HG02759 (cell line): ENCODE measurements around the gene GPATCH2L.

Experiments
- ATAC-seq: cut with Tn5 transposase; IDR thresholded peaks from one replicate; pipeline ENCODE4 v1.9.1; 2021; ENCODE audit warnings: mild to moderate bottlenecking, moderate library complexity; ENCODE audit not compliant: unreplicated experiment

GPATCH2L gene

DNA sequence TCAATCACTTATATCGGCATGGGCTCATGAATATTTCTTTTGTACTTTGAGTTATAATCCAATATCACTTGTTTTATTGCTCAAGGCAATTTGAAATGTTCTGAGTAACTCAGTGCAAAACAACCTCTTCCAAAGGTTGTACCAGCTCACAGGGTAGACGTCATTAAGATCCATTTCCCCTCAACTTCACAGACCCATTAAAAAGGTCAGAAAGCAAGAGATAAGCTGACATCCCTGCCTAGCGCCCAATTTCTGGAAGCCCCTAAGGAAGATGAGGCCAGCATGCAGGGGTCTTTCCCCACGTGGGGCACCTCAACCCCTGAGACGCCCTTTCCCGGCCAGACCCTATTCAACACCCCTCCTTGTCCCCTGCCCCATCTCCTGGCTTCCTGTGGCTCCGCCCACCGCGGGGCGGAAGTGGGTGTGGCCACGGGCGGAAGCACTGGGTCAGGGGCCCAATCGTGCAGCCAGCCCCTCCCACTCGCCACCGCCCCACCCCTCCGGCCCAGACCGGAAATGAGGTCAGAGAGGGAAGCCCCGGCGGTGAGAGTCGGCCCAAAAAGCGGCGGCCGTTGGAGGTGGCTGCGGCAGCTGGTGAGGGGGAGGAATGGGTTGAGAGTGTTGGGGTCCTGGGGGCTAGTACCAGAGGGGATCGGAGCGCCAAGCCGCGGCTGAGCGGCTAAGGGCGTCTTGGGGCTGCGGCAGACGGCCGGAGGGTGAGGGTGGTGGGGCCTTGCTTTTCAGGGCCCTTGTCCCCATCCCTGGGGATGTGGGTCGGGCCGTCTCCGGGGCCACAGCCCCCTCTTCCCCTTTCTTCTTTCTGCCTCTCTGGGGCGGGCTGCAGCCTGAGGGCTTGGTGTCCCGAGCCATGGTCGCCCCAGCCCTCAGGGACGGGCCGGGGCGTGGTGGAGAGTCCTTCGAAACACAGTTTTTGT, at the start of gene GPATCH2L:
Gene GPATCH2L (plus strand): TSS at position 525 of the 935 bp plus-strand sequence. CDS start 2,442 bp downstream, outside the sequence.
- peak; percentile 94 for ATAC-seq

DNA sequence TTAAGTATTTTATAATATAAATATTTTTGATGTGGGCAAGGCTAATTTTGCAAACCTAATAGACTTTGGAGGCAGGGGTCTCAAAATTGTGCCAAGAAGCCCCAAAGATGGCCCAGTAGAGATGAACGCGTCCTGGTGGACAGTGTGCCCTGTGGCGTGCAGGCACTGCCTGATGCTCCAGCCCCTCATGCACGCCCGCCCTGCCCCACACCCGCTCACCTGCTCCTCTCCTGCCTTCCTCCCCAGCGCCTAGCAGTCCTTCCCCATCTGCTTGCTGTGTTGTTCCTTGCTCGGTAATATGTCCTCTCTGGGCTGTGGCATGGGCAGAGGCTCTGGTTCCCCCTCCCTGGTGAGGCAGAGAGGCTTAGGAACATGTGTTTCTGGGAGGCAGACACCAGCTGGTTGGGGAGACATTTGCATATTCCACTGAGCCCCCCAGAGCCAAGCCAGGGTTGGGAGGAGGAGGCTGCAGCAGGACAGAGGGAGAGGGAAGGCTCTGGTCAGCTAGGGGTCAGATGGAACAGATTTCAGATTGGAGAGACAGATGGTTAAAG, 46.8 kb upstream of the GPATCH2L start:
- no peak for ATAC-seq

DNA sequence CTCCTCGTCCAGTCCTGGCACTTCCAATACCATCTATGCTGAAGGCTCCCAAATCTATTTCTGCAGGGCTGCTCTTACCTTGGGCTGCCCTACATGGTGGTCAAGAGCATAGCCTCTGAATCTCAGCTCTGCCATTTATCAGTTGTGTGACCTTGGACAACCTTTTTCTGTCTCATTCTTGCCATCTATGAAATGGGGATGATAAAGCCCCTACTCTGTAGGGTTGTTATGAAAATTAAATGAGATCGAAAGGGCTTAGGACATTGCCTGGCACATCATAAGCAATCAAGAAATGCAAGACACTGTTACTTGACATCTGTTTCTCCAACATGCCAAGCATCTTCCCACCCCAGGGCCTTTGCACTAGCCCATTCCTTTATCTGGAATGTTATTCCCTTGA, 45.5 kb upstream of the GPATCH2L start:
- ATAC-seq, result no peak

DNA sequence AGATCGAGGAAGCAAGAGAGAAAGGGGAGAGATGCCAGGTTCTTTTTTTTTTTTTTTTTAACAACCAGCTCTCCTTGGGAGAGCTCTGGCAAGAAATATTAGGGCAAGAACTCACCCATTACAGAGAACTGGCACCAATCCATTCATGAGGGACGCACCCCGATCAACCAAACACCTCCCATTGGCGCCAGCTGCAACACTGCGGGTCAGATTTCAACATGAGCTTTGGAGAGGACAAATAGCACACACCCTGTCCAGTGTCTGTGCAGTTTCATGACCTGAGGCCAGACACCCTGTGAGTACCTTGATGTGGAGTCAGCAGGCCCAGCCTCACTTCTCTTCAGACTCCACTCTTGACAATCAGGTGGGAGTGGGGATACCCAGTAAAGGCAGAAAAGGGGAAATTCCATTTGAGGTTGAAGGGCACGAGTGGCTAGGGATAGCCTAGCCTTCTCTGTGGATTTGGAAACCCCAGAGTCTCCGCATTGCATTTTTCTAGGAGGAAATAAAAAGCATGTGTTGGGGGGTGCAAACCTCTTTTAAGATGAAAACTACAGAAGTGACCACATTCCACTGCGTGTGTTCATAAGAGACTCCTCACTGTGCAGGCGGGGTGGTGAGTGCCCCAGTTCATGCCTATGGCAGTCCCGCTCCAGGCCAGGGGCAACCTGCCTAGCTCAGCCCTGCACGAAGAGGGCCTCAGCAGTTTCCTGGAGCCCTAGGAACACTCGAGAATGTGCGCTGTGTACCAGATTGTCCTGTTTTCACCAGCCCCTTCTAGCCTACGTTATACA, 42.4 kb upstream of the GPATCH2L start:
- no peak for ATAC-seq

DNA sequence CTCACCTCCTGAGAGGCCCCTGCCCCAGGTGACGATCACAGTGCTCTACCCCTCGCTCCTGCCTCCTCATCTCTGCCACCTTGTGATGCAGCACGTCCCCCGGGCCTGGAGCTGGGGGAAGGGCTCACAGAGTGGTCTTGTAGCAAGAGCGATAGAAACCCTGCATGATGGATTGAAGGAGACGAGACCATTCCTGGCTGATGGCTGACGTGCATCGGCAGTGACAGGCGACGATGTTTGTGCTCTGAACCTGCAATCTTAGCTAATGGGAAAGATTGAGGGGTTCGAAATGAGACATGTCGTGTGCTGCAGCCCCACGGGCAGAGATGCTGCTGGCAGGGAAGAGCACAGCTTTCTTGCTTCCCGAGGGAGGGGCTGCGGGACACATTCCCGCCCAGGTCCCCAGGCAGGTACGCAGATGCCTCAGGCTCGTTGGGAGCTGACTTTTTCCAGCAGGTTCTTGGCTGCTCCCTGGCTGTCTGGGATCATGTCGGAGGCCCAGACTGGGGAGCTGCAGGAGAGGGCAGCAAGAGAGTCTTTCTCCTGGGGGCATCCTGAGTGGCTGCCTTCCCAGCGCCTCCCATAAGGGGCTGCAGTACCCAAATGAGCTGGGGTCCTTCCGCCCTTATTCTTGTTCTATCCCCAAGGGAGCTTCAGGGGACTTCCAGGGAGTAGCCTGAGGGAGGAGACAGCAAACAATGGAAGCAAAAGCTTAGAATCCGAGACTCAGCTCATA, 38.7 kb upstream of the GPATCH2L start:
- no peak for ATAC-seq

DNA sequence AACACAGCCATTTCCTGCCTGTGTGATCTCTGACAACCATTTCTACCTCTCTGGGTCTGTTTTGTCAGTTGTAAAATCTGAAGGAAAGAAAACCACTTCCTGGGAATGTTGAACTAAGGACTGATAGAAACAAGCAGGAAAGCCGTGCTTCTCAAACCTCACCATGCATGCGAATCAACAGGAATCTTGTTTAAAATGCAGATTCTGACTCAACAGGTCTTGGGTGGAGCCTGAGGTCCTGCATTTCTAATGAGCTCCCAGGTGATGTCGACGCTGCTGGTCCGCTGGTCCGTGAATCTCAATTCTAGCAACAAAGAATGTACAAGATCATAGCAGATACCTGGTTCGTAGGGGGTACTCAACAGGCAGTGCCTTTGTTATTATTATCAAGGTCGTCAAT, 38.0 kb upstream of the GPATCH2L start:
- no peak for ATAC-seq

DNA sequence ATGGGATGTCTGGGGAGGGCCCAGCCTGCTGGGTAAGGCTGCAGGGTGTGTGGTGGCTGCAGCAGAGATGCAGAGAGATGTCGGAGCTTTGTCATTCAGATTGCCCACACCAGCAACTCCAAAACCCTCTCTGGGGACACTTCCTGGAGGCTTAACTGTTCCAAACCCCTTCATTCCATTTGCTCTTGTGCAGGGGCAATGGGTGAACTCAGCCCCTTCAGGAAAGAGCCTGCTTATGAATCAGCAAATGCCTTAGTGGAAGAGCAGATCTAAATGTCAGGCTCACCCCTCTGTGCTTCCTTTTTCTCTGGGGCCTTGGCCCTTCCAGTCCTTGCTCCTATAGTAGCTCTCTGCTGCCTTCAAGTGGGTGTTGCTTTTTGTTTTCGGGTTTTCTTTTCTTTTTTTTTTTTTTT, 36.7 kb upstream of the GPATCH2L start:
- ATAC-seq, result no peak

DNA sequence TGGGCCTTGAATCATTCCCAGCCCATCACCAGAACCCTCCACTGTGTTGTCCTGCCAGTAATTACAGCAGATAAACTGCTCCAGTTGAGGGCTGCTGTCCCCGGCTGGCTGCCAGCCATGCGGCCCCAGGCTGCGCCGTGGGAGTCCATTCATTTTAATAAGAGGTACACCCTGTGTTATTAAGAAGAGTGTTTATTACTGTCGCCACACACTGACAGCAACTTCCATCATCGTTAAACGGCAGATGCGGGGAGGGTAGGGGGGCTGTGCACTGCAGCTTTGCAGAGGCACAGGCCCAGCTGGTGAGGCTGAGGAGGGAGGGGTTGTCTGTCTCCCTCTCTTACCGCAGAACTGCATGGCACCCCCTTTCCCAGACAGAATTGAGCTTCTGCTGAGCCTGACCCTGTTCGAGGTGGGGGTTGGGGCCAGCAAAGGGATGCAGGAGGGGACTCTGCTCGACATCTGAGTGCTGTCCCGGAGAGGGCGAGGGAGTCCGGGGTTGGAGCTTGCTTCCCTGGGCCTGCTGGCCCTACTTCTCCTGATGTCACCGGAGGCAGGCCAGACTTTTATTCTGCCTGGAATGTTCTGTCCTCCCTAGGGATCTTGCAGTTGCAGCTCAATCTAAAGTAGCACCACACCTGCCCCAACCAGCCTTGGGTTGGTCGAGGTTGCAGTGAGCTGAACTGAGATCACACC, 33.8 kb upstream of the GPATCH2L start:
- ATAC-seq, result no peak

DNA sequence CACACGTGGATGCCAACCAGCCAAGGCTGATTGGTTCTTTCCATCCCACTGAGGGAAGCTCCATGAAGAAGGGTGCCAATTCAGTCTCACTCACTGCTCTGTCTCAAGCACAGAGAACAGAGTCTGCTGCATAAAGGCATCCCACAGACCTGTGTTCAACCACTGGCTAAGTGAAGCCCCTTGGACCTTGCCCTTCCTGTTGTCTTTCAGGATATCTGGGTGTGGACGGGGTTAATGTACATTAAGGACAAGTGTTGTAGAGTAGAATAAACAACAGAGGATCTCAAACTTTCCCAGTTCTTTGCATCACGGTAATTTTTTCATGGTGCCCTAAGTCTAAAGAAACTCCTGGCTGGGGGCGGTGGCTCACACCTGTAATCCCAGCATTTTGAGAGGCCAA, 33.1 kb upstream of the GPATCH2L start:
- no peak for ATAC-seq

DNA sequence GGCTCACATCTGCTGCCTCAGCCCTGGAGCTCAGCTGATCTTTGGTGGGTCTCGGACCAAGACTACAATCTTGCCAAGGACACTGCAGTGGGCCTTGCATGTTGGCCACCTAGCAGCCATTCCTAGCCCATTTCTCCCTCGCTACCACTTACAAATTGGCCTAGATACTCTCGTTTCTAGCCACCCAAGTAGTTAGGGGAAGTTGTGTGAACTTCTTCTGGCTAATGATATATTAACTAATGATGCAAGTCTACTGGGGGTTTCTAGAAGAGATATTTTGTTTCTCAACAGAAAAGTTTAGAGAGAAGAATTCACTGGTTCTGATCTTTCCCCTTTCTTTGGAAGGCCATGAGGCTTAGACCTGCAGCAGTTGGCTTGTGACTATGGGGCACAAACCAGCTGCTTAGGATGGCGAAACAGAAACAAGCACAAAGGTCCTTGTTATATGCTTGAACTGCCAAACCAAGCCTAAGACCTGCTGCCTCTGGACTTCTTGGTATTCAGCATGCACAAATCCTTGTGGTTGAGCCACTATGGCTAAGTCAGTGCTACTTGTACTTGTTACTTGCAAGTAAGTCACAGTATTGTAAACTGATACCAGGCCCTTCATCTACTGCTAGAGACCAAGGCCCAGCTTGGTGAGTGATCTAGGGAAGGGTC, 30.5 kb upstream of the GPATCH2L start:
- peak; percentile 59 for ATAC-seq

DNA sequence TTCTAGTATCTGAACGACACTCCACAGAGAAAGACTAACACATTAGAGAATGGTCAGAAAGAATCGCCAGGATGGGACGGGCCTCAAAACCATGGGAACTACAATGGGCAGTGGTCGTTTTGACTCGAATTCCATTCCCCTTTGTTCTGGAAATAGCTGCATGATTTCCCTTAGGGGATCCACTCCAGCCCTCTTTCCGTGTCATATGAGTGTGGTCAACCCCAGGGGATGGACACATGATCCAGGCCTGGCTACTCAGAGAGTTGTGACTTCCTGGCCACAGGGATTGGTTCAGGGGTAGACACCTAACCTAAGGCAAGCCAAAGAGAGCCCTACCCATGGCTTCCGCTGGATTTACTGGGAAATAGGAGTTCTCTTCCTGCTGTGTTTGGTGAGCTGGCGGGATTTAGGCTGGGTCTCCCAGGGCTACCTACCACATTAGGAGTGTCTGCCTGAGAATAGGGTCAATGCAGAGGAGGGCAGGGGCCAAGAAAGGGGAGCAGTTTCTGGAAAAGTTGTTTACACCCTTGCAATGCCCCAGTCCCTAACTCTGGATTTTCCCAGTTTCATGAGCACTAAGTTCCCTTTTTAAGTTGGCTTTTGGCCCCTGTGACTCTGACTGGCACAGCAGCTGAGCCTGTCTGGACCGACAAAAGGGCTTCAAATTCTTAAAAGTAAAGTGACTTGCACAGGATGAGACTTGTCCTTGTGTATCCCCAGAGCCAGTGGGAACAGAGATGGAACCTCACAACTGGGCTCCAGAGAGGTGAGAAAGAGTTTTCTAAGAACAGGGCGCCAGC, 28.1 kb upstream of the GPATCH2L start:
- ATAC-seq, result no peak

DNA sequence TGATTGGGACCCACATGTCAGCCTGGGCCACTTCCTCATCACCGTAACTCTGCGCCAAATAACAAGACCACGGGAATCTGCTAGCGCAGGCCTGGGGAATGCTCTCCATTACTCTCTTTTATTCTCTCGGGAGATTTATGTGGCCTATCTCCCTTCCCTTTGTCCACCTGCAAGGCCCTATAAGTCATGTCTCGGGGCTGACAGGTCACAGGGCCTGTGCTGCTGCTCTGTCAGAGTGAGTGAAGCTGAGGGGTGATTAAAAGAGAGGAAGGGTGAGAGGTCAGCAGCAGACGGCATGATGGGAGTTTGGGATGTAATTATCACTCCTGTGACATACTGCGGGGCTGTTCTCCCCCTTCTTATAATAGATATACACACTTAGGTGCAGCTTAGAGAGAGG, 26.2 kb upstream of the GPATCH2L start:
- ATAC-seq, result no peak

DNA sequence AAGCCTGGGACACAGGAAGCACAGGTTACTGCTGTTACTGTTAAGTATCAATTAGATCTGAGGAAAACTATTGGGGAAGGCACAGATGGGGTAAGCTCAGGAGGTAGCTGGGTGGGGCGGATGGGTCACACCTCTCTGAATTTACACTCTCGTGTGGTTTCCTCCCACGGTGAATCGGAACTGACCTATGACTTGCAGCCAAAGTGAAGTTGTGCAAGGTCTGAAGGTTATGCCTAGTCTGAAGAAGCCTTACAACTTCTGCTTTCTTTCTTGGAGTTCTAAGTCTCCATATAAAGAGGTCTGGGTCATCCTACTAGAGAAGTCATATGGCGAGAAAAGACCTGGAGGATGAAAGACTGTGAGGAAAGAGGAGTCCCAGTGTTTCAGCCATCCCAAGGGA, 25.6 kb upstream of the GPATCH2L start:
- ATAC-seq, result no peak

DNA sequence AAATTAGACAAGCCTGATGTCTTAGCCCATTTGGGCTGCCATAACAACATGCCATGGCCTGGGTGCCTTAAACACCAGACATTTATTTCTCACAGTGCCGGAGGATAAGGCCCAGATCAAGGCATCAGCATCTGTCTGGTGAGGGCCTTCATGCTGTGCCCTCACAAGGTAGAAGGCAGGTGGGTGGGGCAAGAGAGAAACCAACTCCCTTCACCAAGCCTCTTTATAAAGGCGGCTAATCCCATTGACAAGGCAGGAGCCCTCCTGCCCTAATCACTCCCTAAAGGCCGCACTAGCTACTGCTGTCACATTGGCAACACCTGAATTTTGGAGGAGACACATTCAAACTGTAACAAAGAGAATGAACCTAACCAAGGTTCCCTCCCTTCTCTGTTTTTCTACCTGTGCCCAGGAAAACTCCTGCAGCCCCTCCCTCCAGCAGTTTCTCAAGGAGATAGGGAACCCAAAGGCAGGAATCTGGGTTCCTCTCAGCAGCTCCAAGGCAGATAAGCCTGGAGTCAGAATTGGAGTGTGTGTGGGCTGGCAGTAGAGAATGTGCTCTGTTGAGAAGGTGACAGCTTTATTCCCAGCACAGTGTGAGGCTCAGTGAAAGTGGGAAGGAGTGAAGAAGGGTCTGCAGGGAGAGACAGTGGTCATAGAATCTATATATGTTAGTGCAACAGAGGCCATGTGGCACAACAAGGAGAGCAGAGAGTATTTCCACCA, 21.7 kb upstream of the GPATCH2L start:
- ATAC-seq, result no peak

DNA sequence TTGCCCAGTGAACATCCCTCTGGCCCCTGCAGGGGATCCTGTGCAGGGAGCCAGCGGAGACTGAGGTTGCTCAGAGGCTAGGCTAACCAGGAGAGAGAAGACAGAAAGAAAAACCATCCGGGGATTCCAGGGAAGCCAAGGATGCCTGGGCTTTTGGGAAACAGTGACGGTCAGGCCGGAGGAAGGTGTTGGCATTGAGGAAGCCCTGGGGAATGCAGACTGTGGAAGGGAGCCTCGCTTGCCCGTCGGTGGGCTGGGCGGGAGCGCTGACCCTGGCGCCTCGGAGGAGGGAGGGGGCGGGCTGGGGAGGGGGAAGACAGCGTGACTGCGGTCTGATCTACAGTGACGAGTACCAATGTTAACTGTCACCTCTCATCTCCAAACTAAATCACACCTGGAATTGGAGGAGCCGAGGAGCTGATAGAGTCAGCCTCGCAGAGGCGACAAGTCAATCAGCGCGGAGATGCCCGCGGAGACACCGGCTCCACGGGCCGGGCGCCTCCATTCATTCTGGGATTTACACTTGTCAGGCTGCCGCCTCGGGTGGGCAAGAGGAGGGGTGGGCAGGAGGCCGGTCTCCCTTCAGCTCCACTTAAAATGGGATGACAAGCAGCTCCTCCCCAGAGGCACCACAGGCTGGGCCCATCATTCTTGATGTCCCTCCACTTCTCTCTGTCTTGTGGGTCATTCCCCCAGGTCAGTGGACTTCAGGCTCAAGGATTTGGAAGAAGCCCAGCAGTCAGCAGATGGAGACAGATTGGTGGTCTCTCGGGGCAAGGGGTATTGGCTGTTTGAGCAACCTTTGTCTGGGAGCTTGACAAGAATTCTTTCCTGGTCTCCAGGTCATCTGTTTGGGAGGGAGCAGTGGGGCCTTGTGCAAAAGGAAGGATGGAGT, 20.4 kb upstream of the GPATCH2L start:
- no peak for ATAC-seq

DNA sequence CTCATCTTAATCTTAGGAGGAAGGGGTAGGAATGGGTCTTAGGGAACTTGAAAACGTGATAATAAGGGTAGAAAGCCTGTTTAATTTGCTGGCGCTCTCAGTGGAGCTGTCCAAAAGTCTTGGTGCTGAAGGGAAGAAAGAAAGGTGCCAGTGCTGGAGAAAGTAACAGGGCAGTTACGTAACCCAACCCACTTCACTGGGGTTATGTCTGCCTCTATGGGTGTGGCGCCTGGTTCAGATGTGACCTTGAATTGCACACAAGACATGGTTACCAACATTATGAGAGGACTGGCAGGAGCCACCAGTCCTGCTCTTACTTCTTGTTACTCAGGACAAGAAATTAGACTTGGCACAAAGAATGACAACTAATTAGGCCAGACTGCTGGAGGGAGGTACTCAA, 18.6 kb upstream of the GPATCH2L start:
- no peak for ATAC-seq

DNA sequence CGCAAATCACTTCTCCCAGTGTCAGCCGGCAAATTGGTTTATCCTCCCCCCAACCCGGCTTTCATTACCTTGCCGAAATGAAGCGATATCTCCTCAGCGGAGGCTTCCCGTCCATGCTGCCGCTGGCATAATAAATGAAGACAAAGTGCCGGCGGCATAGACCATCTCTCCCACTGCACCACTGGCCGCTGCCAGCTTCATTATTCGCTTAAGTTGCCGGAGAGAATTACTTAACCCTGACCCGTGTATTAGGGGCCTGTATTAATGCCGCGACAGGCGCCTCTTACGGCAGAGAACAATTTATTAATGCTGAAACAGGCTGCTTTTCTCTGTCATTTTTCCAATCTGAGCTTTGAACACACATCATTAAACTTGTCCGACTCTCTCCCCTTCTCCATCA, 17.5 kb upstream of the GPATCH2L start:
- ATAC-seq, result no peak
